ENCODE measurements around the gene PHF23.

Gene PHF23

DNA sequence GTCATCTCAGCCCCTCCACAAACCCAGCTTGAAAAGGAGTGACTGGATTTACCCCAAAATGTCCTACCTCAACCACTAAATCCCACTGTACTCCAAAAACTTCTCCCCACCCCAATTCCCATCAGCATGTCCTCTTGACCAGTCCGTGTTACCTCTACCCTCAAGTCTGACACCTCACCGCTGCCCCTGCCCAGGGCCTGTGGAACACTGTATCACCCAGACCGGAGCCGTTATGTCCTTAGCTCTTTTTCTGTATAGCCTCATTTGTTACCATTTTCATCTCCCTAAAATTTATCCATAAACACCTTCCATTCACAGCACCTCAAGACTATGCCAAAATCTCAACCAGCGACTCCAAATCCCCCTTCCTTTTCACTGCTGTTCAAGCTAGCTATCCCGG lies 2.4 kb downstream of the PHF23 start:
- H3K4me3 ChIP-seq (ENCODE audit: low read depth, low read length): no peak overlapping the region
- TF ChIP-seq CTCF (IDR thresholded peaks at IDR 0.05; ENCODE audit: borderline replicate concordance, insufficient read depth, low read depth, low read length): no peak

DNA sequence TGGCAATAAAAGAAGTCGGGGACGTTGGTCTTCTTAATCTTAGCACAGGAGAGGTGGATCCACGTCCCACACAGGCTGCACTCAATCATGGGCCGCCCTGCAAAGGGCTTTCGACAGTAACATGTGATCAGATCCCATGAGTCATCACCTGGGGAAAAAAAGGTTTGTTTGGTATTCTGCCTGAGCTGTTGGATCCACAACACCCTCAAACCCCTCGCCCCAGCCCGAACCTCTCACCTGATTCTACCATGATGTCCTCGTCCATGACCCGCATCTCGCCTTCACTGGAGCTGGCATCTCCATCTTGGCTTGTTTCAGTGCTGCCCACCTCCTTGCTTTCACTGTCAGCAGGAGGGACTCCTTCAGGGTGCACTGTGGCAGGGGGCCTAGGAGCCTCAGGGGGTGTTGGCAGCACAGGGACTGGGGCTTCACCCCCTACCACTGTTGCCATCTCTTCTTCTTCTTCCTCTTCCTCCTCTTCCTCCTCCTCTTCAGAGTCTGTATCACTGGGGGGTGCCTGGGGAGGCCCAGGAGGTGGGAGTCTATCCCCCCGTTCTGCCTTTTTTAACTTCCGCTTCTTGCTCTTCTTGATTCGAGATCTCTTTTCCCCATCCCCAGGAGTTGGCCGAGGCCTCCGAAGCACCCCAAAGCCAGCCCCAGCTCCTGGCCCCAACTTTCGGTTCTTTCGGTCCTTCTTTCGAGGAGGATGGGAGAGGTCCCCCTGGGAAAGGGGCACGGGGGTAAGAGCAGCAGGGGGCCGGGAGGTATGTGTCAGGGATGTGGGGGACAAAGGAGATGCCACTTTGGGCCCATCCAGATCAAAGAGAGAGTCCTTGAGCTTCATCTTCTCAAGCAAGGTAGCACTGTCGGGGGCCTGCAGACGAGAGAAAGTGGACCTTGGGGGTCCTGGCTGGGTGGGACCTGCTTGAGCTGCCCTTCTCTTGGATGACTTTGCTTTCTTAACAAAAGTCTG lies 3.3 kb downstream of the PHF23 start:
- no peak overlapping the region for H3K4me3 ChIP-seq (ENCODE audit: low read depth, low read length)
- TF ChIP-seq CTCF (IDR thresholded peaks at IDR 0.05; ENCODE audit: borderline replicate concordance, insufficient read depth, low read depth, low read length): no peak

- no peak for TF ChIP-seq CTCF (IDR thresholded peaks at IDR 0.05; ENCODE audit: borderline replicate concordance, insufficient read depth, low read depth, low read length)
- peak within 1 kb of the TSS; percentile 56 for H3K4me3 ChIP-seq (ENCODE audit: low read depth, low read length)
Measured at GRCh38 chr17:7234083-7234951, 4.9 kb downstream of the PHF23 start, which contains the start of gene DVL2. TSS of gene DVL2 (minus strand) at chr17:7234517. CDS start at chr17:7234262, 255 bp downstream.

DNA sequence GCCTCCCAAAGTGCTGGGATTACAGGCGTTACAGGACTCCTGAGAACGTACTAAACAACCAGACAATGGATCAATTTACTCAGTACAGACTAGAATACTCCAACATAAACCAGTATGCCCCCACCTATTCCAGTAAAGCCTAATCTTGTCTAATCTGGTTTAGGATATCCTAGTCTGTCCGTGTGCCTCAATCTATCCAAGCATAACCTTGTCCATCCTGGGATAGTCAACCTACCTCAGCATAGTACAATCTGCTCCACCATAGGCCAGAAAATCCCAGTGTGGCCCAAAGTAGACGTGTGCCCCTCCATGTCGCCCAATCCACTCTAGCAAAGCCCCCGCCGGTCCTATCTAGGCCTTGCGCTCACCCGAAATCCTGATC lies 5.6 kb downstream of the PHF23 start:
- TF ChIP-seq CTCF (IDR thresholded peaks at IDR 0.05; ENCODE audit: borderline replicate concordance, insufficient read depth, low read depth, low read length): no peak
- H3K4me3 ChIP-seq (ENCODE audit: low read depth, low read length): peak overlapping the region; percentile 56

- H3K4me3 ChIP-seq (ENCODE audit: low read depth, low read length): no peak overlapping the region
- TF ChIP-seq CTCF (IDR thresholded peaks at IDR 0.05; ENCODE audit: borderline replicate concordance, insufficient read depth, low read depth, low read length): no peak
Measured at GRCh38 chr17:7232114-7232513, 7.1 kb downstream of the PHF23 start.

- H3K4me3 ChIP-seq (ENCODE audit: low read depth, low read length): no peak overlapping the region
Measured at GRCh38 chr17:7229504-7229903, 9.8 kb downstream of the PHF23 start.

More at GRCh38 chr17:7229504-7229903, 9.8 kb downstream of the PHF23 start:
- no peak for TF ChIP-seq CTCF (IDR thresholded peaks at IDR 0.05; ENCODE audit: borderline replicate concordance, insufficient read depth, low read depth, low read length)
